K562 (cell line): Measurements from ENCODE around the gene ARMC8. TPM values are rescaled to one million over a fixed set of nuclear protein-coding genes. Genes with fewer than 3 reads are reported as not detected.

Experiments used
- ATAC-seq: fragments of 200-7000 bp; cut with Tn5 transposase; 3 replicates; pipeline ENCODE4 v1.9.1; 2020; ENCODE audit warnings: moderate library complexity
- BruUV-seq: library from RNA; stranded (reverse); fragments of 400-500 nt; replicated peaks from 2 replicates; lab custom pipeline; 2021; lab: Mats Ljungman, UMichigan
- CTCF ChIA-PET: fragments of 300-600 bp; formaldehyde crosslinking; extraction: SDS; loops from one replicate; lab custom pipeline; 2021; ENCODE audit warnings: low intra/inter-chr PET ratio; lab: Yijun Ruan, JAX
- POLR2A ChIA-PET: fragments of 300-600, 350-650 bp; sonication (Branson Sonifier 250); formaldehyde crosslinking; extraction: SDS; loops from one replicate; lab custom pipeline; 2021; ENCODE audit warnings: antibody characterized with exemption, inconsistent platforms; lab: Yijun Ruan, JAX
- DNase-seq, 4 experiments: peaks; one replicate each; pipeline versions ENCODE4 v3.0.0 to v3.0.0-alpha.2; 2011 to 2018; ENCODE audit warnings: low spot score in 3 of 4, mixed read lengths in 3 of 4; ENCODE audit errors: extremely low read depth in 1 of 4
- FAIRE-seq: peaks from 2 replicates; lab custom pipeline; 2011; peaks lifted over from hg19 to GRCh38; lab: Jason Lieb, UNC
- H2AFZ ChIP-seq: 2 replicates; pipeline ENCODE4 v1.6.0; 2011; ENCODE audit warnings: low read depth, low read length, control low read depth, inconsistent platforms
- H3K27ac ChIP-seq: fragments of 200-600 bp; 3 replicates; pipeline ENCODE4 v1.8.0; 2011; ENCODE audit warnings: low read depth, mild to moderate bottlenecking, control low read depth, inconsistent platforms, low read length, moderate library complexity, mixed read lengths; ENCODE audit errors: extremely low read depth
- H3K27me3 ChIP-seq, 2 experiments: fragments of 300-600 bp in 1 of 2; 2 replicates in 1 of 2; 3 replicates in 1 of 2; pipeline versions ENCODE4 v1.6.0 to v1.8.0; 2011; ENCODE audit warnings: inconsistent platforms in 2 of 2, low read length in 2 of 2, mild to moderate bottlenecking in 1 of 2, mixed read lengths in 1 of 2, moderate library complexity in 1 of 2; ENCODE audit not compliant: control insufficient read depth in 2 of 2, insufficient read depth in 2 of 2
- H3K36me3 ChIP-seq: fragments of 300-600 bp; 3 replicates; pipeline ENCODE4 v1.8.0; 2011; ENCODE audit warnings: mild to moderate bottlenecking, low read length, inconsistent platforms; ENCODE audit not compliant: control insufficient read depth, insufficient read depth
- H3K4me1 ChIP-seq, 2 experiments: fragments of 200-600 bp in 1 of 2; replicated peaks in 1 of 2; 2 replicates in 1 of 2; 3 replicates in 1 of 2; pipeline versions ENCODE4 v1.5.1 to v1.8.0; 2011; ENCODE audit warnings: inconsistent platforms in 2 of 2, low read length in 2 of 2, mild to moderate bottlenecking in 1 of 2, mixed read lengths in 1 of 2, moderate library complexity in 1 of 2; ENCODE audit not compliant: control insufficient read depth in 2 of 2, insufficient read depth in 2 of 2
- H3K4me2 ChIP-seq: 2 replicates; pipeline ENCODE4 v1.6.1; 2011; ENCODE audit warnings: low read length, control low read depth, inconsistent platforms, mixed read lengths; ENCODE audit not compliant: insufficient read depth
- H3K4me3 ChIP-seq: fragments of 200-600 bp; sonication (generic), shearing (Covaris generic); 2 replicates; pipeline ENCODE4 v1.5.1; 2016; ENCODE audit warnings: control low read depth, inconsistent platforms
- H3K79me2 ChIP-seq: fragments of 200-600 bp; 3 replicates; pipeline ENCODE4 v1.8.0; 2011; ENCODE audit warnings: low read length, inconsistent platforms; ENCODE audit not compliant: control insufficient read depth, insufficient read depth
- H3K9ac ChIP-seq, 2 experiments: 2 replicates each; pipeline versions ENCODE4 v1.6.0 to v1.6.1; 2011; ENCODE audit warnings: low read depth in 2 of 2, low read length in 2 of 2, control low read depth in 1 of 2, inconsistent platforms in 1 of 2, mild to moderate bottlenecking in 1 of 2, mixed read lengths in 1 of 2; ENCODE audit not compliant: insufficient read depth in 1 of 2
- H3K9me1 ChIP-seq: one replicate; pipeline ENCODE4 v1.6.0; 2011; ENCODE audit warnings: inconsistent platforms, mild to moderate bottlenecking, low read length, moderate library complexity; ENCODE audit not compliant: control insufficient read depth, insufficient read depth
- H3K9me3 ChIP-seq: replicated peaks from 2 replicates; pipeline ENCODE4 v1.5.1; 2011; ENCODE audit warnings: low read depth, low read length, inconsistent platforms; ENCODE audit not compliant: control insufficient read depth, insufficient read depth
- H4K20me1 ChIP-seq: replicated peaks from 2 replicates; pipeline ENCODE4 v1.6.1; 2011; ENCODE audit warnings: low read length, inconsistent platforms, mixed read lengths; ENCODE audit not compliant: control insufficient read depth, insufficient read depth
- FOXA3 ChIP-seq, 2 experiments: fragments of 450-650 bp in 1 of 2; sonication (generic) in 1 of 2; formaldehyde crosslinking; IDR thresholded peaks in 1 of 2; conservative IDR thresholded peaks in 1 of 2; 2 replicates each; pipeline versions ENCODE4 v1.4.0 to v1.8.0; 2020 to 2022; ENCODE audit warnings: mild to moderate bottlenecking in 2 of 2, missing genetic modification reagents in 1 of 2
- HLTF ChIP-seq: fragments of 450-650 bp; IDR thresholded peaks from 2 replicates; pipeline ENCODE4 v1.6.1; 2016
- KHSRP ChIP-seq: fragments of 450-650 bp; IDR thresholded peaks from 2 replicates; pipeline ENCODE4 v1.6.1; 2017
- MNT ChIP-seq, 2 experiments: fragments of 450-650 bp; conservative IDR thresholded peaks; 2 replicates each; pipeline ENCODE4 v1.6.1; 2017; ENCODE audit warnings: mild to moderate bottlenecking in 2 of 2, moderate library complexity in 2 of 2
- MTA1 ChIP-seq: fragments of 450-650 bp; IDR thresholded peaks from 2 replicates; pipeline ENCODE4 v1.6.1; 2017; ENCODE audit warnings: borderline replicate concordance
- PHB2 ChIP-seq: fragments of 450-650 bp; IDR thresholded peaks from 2 replicates; pipeline ENCODE4 v1.6.1; 2017; ENCODE audit warnings: low read depth
- RAD51 ChIP-seq: fragments of 450-650 bp; IDR thresholded peaks from 2 replicates; pipeline ENCODE4 v1.7.1; 2016; ENCODE audit warnings: low read depth, mild to moderate bottlenecking, borderline replicate concordance
- RB1 ChIP-seq: fragments of 450-650 bp; IDR thresholded peaks from 2 replicates; pipeline ENCODE4 v1.6.1; 2017; ENCODE audit warnings: low read depth, mild to moderate bottlenecking
- RREB1 ChIP-seq: fragments of 250-450 bp; sonication (Bioruptor Pico); IDR thresholded peaks from 2 replicates; pipeline ENCODE4 v1.4.0; 2020
- SRF ChIP-seq, 2 experiments: fragments of 250-450, 450-650 bp in 1 of 2; sonication (Bioruptor Pico) in 1 of 2; sonication (generic) in 1 of 2; formaldehyde crosslinking; IDR thresholded peaks; 2 replicates each; pipeline versions ENCODE4 v1.5.0 to v1.5.1; 2020 to 2022; ENCODE audit warnings: mild to moderate bottlenecking in 1 of 2, missing genetic modification reagents in 1 of 2
- TAL1 ChIP-seq: fragments of 450-650 bp; IDR thresholded peaks from 2 replicates; pipeline ENCODE4 v1.6.1; 2016; ENCODE audit warnings: mild to moderate bottlenecking
- ZNF124 ChIP-seq: sonication (generic); formaldehyde crosslinking; IDR thresholded peaks from 2 replicates; pipeline ENCODE4 v1.8.1; 2022; ENCODE audit warnings: missing genetic modification reagents
- WGBS: fragments of 100-300 bp; shearing (Covaris generic); methylation state at CpG from one replicate; pipeline ENCODE4 v1.1.6; 2016; ENCODE audit warnings: low coverage, mixed read lengths; ENCODE audit not compliant: insufficient coverage; ENCODE audit errors: missing lambda C conversion rate; 5-methylcytosine and 5-hydroxymethylcytosine counted together
- in situ Hi-C: fragments of 300-500 bp; cut with MboI; formaldehyde crosslinking; loops from 4 replicates; pipeline ENCODE4 v1.15.0; 2018; ENCODE audit warnings: inconsistent platforms, mixed read lengths
- intact Hi-C: fragments of 100-400 bp; cut with micrococcal nuclease; formaldehyde crosslinking; loops from 2 replicates; pipeline ENCODE4 v1.14.2; 2022
- polyA plus RNA-seq, 8 experiments: library from polyadenylated mRNA; depleted of rRNA in 4 of 8; stranded (reverse) in 5 of 8; unstranded in 3 of 8; fragments of >200 nt; fragmentation: Nextera tagmentation in 2 of 8; fragmentation: Illumina TruSeq in 1 of 8; extraction: Ambion mirVana in 2 of 8; extraction: Trizol in 1 of 8; gene quantifications; 2 replicates each; pipeline versions ENCODE4 v1.2.1 to v1.2.3, GENCODE V29; 2011 to 2014; ENCODE audit warnings: inconsistent platforms in 1 of 8, missing spikeins in 1 of 8
- total RNA-seq, 7 experiments: library from RNA; depleted of rRNA in 6 of 7; stranded (reverse); fragments of >200 nt in 6 of 7; fragmentation: Illumina TruSeq in 2 of 7; extraction: Trizol in 2 of 7; gene quantifications; 2 replicates each; pipeline versions ENCODE4 v1.2.1 to v1.2.3, GENCODE V29; 2011 to 2021; ENCODE audit warnings: low replicate concordance in 1 of 7

Gene ARMC8
- total and polyA plus RNA-seq, 9 of the 15 experiments (the other 6 are each of a cell fraction or from before 2014, with no cell fraction given), result 22.4 to 76.1 (median 37.3) TPM

GRCh38 chr3:138210528-138210927 is 23.4 kb downstream of the ARMC8 start:
- H3K79me2 ChIP-seq, result peaks cover 89% of the 10 kb centered on the region
- H3K9ac ChIP-seq, result no peak overlapping the region
- no peaks in the 10 kb centered on the region for H3K27me3 ChIP-seq
- H3K27ac ChIP-seq, result no peak overlapping the region
- peaks cover 44% of the 10 kb centered on the region for H3K36me3 ChIP-seq
- CTCF ChIA-PET, result no interaction called here
- no peak overlapping the region for H2AFZ ChIP-seq
- DNase-seq, result no peak
- intact Hi-C loops, result no loop called here
- WGBS, result 85% methylated on average over 2 of the region's 3 CpGs
- BruUV-seq, result no TSS peak
- in situ Hi-C loops, result no loop called here
- H3K4me1 ChIP-seq, result peaks cover 1 to 4% of the 10 kb centered on the region in 2 experiments; a peak in 3 of 5 replicates
- no peak overlapping the region for H3K4me2 ChIP-seq
- H3K4me3 ChIP-seq, result no peak overlapping the region
- H4K20me1 ChIP-seq, result 0 out of 2 replicates have a peak, but pooled peaks cover 3% of the 10 kb centered on the region
- no peak for FAIRE-seq
- H3K9me3 ChIP-seq, result no peaks in the 10 kb centered on the region
- no peaks in the 10 kb centered on the region for H3K9me1 ChIP-seq
- no peak for TF ChIP-seq MNT (conservative IDR thresholded peaks at IDR 0.05)
- no peak for TF ChIP-seq TAL1
- no peak for TF ChIP-seq PHB2
- no peak for TF ChIP-seq MTA1
- no peak for TF ChIP-seq RREB1 (CRISPR knock-in tag)
- no peak for TF ChIP-seq HLTF
- no peak for TF ChIP-seq KHSRP
- no peak for TF ChIP-seq FOXA3 (CRISPR knock-in tag; conservative IDR thresholded peaks at IDR 0.05 in 1 of 2, IDR thresholded peaks at IDR 0.05 in 1 of 2)
- no peak for TF ChIP-seq ZNF124 (CRISPR knock-in tag)
- TF ChIP-seq RAD51, result no peak
- TF ChIP-seq SRF (CRISPR knock-in tag; IDR thresholded peaks at IDR 0.05), result no peak
- no peak for TF ChIP-seq RB1
- ATAC-seq, result no peak
- POLR2A ChIA-PET, result interaction anchor here (1.4 kb wide), 1 partner anchor 13 kb away, joined by 7 read pairs; no protein-coding TSS in a partner anchor
